OCI-LY3 (cell line): ENCODE measurements around the gene LAD1.

Source experiments
- H2AFZ ChIP-seq: fragments of 200-600, 300-600 bp; shearing (Covaris generic); 2 replicates; pipeline ENCODE4 v1.6.0; 2014; ENCODE audit warnings: antibody characterized with exemption, low read depth, low read length
- H3K27ac ChIP-seq: fragments of 200-600, 300-600 bp; sonication (generic); 2 replicates; pipeline ENCODE4 v1.5.1; 2014; ENCODE audit warnings: mild to moderate bottlenecking, low read length, moderate library complexity, mixed read lengths
- H3K27me3 ChIP-seq: fragments of 200-600, 300-600 bp; sonication (generic); 2 replicates; pipeline ENCODE4 v1.6.1; 2014; ENCODE audit warnings: low read depth, low read length, mixed read lengths
- H3K36me3 ChIP-seq: fragments of 200-600, 300-600 bp; sonication (generic); replicated peaks from 2 replicates; pipeline ENCODE3; 2014; ENCODE audit warnings: low read depth, low read length, mixed read lengths
- H3K4me1 ChIP-seq: fragments of 300-600, 200-600 bp; sonication (generic); 2 replicates; pipeline ENCODE4 v1.6.1; 2014; ENCODE audit warnings: low read length, mixed read lengths
- H3K4me2 ChIP-seq: fragments of 200-600, 300-600 bp; sonication (generic); 2 replicates; pipeline ENCODE4 v1.6.1; 2014; ENCODE audit warnings: low read length, mixed read lengths
- H3K4me3 ChIP-seq: fragments of 300-600, 200-600 bp; sonication (generic); 2 replicates; pipeline ENCODE4 v1.5.1; 2014; ENCODE audit warnings: antibody characterized with exemption, mild to moderate bottlenecking, low read length, moderate library complexity
- H3K79me2 ChIP-seq: fragments of 300-600, 200-600 bp; shearing (Covaris generic); 2 replicates; pipeline ENCODE4 v1.6.1; 2014; ENCODE audit warnings: mild to moderate bottlenecking, low read length, mixed read lengths
- H3K9ac ChIP-seq: fragments of 300-600, 200-600 bp; shearing (Covaris generic); 2 replicates; pipeline ENCODE4 v1.6.0; 2014; ENCODE audit warnings: mild to moderate bottlenecking, low read length, moderate library complexity
- H3K9me3 ChIP-seq: fragments of 200-600, 300-600 bp; shearing (Covaris generic); 2 replicates; pipeline ENCODE4 v1.6.1; 2014; ENCODE audit warnings: low read length, mixed read lengths; ENCODE audit not compliant: insufficient read depth
- H4K20me1 ChIP-seq: fragments of 200-600, 300-600 bp; sonication (generic); 2 replicates; pipeline ENCODE4 v1.6.1; 2016; ENCODE audit warnings: low read length, mixed read lengths; ENCODE audit not compliant: insufficient read depth
- EZH2phosphoT487 ChIP-seq: fragments of 200-600 bp; shearing (Covaris generic); IDR thresholded peaks from 2 replicates; pipeline ENCODE4 v1.6.1; 2018; ENCODE audit warnings: antibody characterized with exemption, mixed run types, low read depth
- TF ChIP-seq, protein P1 (sequence below): fragments of 200-600, 300-600 bp; sonication (generic); IDR thresholded peaks from 2 replicates; pipeline ENCODE4 v1.5.1; 2014; ENCODE audit warnings: antibody characterized with exemption, low read length, low read depth

LAD1 gene

DNA sequence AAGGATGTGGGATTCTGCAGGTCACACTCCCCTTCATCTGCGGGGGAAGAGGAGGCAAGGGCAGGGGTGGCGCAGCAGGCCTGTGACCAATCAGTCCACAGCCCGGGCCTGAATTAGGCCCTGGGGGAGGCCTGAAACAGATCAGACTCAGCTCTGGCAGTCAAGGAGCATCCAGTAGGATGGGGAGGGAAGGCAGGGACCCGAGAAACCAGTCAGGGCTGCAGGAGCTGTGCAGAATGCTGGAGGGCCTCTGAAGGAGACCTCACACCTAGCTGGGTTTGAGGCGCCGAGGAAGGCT is 34.4 kb downstream of the LAD1 start:
- H3K4me2 ChIP-seq: no peak overlapping the region
- peaks cover 56% of the 10 kb centered on the region for H3K27me3 ChIP-seq
- H3K9ac ChIP-seq: no peak overlapping the region
- no peaks in the 10 kb centered on the region for H3K9me3 ChIP-seq
- no peaks in the 10 kb centered on the region for H3K4me1 ChIP-seq
- no peaks in the 10 kb centered on the region for H3K36me3 ChIP-seq
- no peak overlapping the region for H2AFZ ChIP-seq
- H4K20me1 ChIP-seq: no peaks in the 10 kb centered on the region
- H3K79me2 ChIP-seq: no peaks in the 10 kb centered on the region
- H3K4me3 ChIP-seq: no peak overlapping the region
- TF ChIP-seq EZH2phosphoT487: no peak
- TF ChIP-seq, protein P1, sequence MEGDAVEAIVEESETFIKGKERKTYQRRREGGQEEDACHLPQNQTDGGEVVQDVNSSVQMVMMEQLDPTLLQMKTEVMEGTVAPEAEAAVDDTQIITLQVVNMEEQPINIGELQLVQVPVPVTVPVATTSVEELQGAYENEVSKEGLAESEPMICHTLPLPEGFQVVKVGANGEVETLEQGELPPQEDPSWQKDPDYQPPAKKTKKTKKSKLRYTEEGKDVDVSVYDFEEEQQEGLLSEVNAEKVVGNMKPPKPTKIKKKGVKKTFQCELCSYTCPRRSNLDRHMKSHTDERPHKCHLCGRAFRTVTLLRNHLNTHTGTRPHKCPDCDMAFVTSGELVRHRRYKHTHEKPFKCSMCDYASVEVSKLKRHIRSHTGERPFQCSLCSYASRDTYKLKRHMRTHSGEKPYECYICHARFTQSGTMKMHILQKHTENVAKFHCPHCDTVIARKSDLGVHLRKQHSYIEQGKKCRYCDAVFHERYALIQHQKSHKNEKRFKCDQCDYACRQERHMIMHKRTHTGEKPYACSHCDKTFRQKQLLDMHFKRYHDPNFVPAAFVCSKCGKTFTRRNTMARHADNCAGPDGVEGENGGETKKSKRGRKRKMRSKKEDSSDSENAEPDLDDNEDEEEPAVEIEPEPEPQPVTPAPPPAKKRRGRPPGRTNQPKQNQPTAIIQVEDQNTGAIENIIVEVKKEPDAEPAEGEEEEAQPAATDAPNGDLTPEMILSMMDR: no peak
- no peak overlapping the region for H3K27ac ChIP-seq

- Histone ChIP-seq H3K9me3 (no peaks in the 10 kb centered on the region), H4K20me1 (no peaks in the 10 kb centered on the region), H2AFZ (no peak overlapping the region), H3K27ac (no peak overlapping the region), H3K9ac (no peak overlapping the region), H3K79me2 (no peaks in the 10 kb centered on the region), H3K4me2 (no peak overlapping the region), H3K4me3 (no peak overlapping the region), H3K36me3 (no peaks in the 10 kb centered on the region), H3K4me1 (no peaks in the 10 kb centered on the region), H3K27me3 (peaks cover 46% of the 10 kb centered on the region)
- no peak for TF ChIP-seq EZH2phosphoT487
- TF ChIP-seq, protein P1: no peak
Observed at GRCh38 chr1:201363467-201363866, 35.7 kb downstream of the LAD1 start.

DNA sequence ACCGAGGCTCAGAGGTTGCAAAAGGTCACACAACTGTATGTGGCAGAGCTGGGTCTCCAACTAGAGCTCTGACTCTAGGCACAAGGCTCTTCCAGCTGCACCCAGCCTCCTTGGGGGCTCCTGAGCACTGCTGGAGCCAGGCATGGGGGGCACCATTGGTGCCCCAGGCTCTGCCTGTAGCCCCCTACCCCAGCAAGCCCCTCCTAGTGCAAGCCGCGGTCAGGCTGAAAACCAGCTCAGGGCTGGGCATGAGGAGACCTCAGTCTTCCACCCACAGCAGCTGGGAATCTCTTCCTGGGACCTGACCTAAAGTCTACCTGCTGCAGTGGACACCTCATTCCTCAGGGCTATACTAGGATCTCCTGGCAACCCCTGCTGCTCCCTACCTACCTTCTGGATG is 36.2 kb downstream of the LAD1 start:
- no peak overlapping the region for H3K4me2 ChIP-seq
- TF ChIP-seq, protein P1: no peak
- no peak for TF ChIP-seq EZH2phosphoT487
- no peaks in the 10 kb centered on the region for H3K79me2 ChIP-seq
- H3K9ac ChIP-seq: no peak overlapping the region
- no peaks in the 10 kb centered on the region for H3K4me1 ChIP-seq
- no peak overlapping the region for H3K27ac ChIP-seq
- peaks cover 47% of the 10 kb centered on the region for H3K27me3 ChIP-seq
- H4K20me1 ChIP-seq: no peaks in the 10 kb centered on the region
- no peaks in the 10 kb centered on the region for H3K36me3 ChIP-seq
- H3K4me3 ChIP-seq: no peak overlapping the region
- no peak overlapping the region for H2AFZ ChIP-seq
- no peaks in the 10 kb centered on the region for H3K9me3 ChIP-seq

DNA sequence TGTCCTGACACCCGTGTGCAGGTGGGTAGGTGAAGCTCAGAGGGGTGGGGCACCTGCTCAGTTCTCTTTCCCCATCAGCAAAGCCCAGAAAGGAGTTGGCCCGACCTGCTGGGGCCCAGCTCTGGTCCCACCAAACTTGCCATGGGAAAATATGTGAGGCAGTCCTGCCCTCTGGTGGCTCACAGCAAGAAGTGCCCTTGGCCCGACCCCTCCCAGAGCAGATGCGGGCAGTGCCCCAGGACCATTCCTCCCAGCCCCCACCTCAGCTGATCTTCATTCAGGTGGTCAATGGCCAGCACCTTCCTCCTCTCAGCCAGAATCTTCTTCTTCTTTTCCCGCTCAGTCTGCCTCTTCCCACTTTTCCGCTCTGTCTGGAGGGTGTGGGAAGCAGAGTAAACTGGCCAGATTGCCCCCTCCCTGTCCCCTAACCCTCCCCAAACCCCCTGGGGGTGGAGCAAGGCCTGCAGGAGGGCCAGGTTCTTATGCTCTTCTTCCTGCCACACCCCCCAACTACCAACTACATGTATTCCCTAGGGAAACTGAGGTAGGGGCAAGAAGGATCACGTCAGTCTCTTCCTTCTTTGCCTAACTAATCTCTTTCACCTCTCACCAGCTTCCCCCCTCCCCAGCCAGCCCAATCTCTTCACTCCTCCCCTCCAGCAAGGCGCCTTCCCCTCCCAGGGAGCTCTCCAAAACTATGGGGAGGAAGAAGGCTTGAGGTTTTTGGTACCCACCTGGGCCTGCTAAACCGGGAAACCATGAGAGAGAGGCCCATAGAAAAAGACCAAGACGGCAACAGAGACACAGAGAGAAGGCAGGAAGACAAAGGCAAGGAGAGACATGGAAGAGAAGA is 37.2 kb downstream of the LAD1 start:
- Histone ChIP-seq H4K20me1 (no peaks in the 10 kb centered on the region), H3K36me3 (no peaks in the 10 kb centered on the region), H3K4me1 (no peaks in the 10 kb centered on the region), H3K79me2 (no peaks in the 10 kb centered on the region), H3K9ac (no peak overlapping the region), H3K4me3 (no peak overlapping the region), H3K27me3 (peaks cover 41% of the 10 kb centered on the region), H3K4me2 (no peak overlapping the region), H3K9me3 (no peaks in the 10 kb centered on the region), H2AFZ (no peak overlapping the region), H3K27ac (no peak overlapping the region)
- TF ChIP-seq, protein P1: peak; percentile 89
- TF ChIP-seq EZH2phosphoT487: no peak
